Subcutaneous adipose tissue (tissue), 4 donors: ENCODE measurements around the gene FBXO2. TPM values are rescaled to one million over a fixed set of nuclear protein-coding genes. Genes with fewer than 3 reads are reported as not detected.

Source experiments
- CTCF ChIP-seq: fragments of 450-650 bp; IDR thresholded peaks from one replicate; pipeline ENCODE4 v1.5.1; 2016; ENCODE audit warnings: low read depth, mild to moderate bottlenecking, control low read depth, antibody characterized with exemption, moderate library complexity
- total RNA-seq, 4 donors: library from RNA; depleted of rRNA; stranded (reverse); fragments of >200 nt; gene quantifications; one replicate each; pipeline ENCODE4 v1.1.0, GENCODE V29; 2016

FBXO2 gene
- total RNA-seq, 4 donors from 2014 or later: 0.22 to 0.51 TPM; not detected in 2

GRCh38 chr1:11680270-11681070 lies 26.2 kb upstream of the FBXO2 start:
- no peak for TF ChIP-seq CTCF

DNA sequence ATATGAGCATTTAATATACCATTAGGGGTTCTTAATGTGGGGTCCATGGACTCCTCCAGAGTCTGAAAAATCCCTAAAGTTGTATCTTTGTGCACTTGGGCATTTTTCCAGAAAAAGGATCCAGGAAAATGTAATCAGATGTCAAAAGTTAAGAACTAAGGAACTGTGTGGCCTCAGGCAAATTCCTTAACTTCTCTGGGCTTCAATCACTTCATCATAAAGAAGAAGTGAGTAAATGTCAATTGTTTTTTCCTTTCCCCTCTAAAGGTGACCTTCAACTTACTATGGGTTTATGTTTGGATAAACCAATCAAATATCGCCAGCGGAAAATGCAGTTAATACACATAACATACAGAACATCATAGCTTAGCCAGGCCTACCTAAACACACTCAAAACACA lies 24.2 kb upstream of the FBXO2 start:
- TF ChIP-seq CTCF: no peak

DNA sequence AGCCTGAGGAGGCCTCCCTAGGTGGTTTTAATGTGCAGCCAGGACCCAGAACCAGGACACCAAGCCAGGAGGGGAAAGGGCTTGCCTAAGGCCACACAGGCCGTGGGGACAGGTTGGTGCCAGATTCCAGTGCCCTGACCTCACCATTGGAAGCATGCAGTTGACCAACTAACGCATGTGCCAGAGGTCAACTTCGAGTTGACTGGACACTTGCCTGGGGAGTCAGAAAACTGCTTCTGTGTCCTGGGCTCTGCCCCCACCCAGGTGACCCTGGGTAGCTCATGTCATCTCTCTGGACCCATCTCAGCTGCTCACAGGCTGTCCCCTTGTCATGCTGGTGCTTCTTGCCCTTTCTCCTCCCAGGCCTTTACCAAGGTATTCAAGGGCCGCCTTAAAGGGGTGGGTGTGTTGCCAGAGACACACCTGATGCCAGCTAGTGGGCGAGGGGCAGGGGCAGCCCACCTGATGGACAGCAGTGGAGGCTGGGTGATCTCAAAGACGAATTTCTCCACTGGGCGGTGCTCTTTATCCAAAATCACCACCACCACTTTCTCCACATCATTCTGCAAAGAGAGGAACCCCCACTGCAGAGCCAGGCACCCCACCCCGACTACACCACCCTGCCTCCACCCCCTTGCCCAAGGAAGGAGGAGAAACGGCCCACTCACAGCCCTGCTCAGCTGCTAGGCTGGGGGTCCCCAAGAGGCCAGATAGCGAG lies 22.3 kb upstream of the FBXO2 start:
- no peak for TF ChIP-seq CTCF

- TF ChIP-seq CTCF: no peak
Observed at GRCh38 chr1:11675325-11675724, 21.1 kb upstream of the FBXO2 start.

DNA sequence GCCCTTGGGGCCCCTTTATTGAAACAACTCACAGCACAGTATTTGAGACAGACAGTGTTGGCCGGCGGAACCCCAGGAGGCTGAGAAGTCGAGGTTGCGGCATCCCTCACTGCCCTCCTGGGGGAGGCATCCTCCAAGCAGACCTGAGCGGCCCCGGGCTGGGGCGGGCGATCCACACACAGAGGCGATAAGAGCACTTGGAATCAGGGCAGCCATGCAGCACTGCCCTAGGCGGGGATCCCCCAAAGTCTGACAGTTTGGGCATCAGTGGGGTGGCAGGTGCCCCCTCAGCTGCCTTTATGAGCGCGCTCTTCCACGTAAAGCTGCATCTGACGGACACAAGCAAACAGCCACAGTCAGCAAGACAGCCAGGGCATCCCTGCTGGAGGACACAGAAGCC lies 20.3 kb upstream of the FBXO2 start:
- no peak for TF ChIP-seq CTCF

- no peak for TF ChIP-seq CTCF
Observed at GRCh38 chr1:11673089-11673769, 19.0 kb upstream of the FBXO2 start.
